Measurements from ENCODE around the gene TBC1D8. TPM values are rescaled to one million over a fixed set of nuclear protein-coding genes. Genes with fewer than 3 reads are reported as not detected.

Gene TBC1D8
- total RNA-seq, 1 donor from 2014 or later = 45.0 TPM

DNA sequence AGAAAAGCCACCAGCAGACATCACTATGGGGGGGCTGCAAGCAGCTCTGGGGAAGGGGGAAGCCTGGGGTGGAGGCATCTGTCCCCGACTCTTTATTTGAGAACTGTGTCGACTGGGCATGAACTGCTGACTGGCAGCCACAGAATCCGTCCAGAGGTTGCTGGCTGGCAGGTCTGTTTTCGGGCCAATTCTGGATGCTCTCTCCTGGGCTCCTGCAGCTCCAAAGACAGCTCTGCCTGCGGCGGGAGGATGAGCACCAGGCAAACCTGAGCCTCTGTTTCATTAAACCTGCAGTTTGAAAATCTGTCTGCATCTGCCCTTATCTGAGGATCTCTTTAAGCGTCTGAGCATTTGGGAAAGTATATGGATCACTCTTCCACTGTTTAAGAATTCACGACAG, 183.5 kb downstream of the TBC1D8 start:
- no peak overlapping the region for H3K27ac ChIP-seq (replicated peaks)
- H3K4me3 ChIP-seq = no peak overlapping the region
- TF ChIP-seq, protein P1, sequence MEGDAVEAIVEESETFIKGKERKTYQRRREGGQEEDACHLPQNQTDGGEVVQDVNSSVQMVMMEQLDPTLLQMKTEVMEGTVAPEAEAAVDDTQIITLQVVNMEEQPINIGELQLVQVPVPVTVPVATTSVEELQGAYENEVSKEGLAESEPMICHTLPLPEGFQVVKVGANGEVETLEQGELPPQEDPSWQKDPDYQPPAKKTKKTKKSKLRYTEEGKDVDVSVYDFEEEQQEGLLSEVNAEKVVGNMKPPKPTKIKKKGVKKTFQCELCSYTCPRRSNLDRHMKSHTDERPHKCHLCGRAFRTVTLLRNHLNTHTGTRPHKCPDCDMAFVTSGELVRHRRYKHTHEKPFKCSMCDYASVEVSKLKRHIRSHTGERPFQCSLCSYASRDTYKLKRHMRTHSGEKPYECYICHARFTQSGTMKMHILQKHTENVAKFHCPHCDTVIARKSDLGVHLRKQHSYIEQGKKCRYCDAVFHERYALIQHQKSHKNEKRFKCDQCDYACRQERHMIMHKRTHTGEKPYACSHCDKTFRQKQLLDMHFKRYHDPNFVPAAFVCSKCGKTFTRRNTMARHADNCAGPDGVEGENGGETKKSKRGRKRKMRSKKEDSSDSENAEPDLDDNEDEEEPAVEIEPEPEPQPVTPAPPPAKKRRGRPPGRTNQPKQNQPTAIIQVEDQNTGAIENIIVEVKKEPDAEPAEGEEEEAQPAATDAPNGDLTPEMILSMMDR (IDR thresholded peaks at IDR 0.05; ENCODE audit: borderline replicate concordance) = no peak
- DNase-seq = no peak
- peaks cover 64% of the 10 kb centered on the region for H3K36me3 ChIP-seq
- H3K27me3 ChIP-seq (ENCODE audit: low read depth) = no peaks in the 10 kb centered on the region
- H3K4me1 ChIP-seq = peaks cover 3% of the 10 kb centered on the region
- intact Hi-C loops (cut with micrococcal nuclease) = no loop called here
- no peaks in the 10 kb centered on the region for H3K9me3 ChIP-seq (replicated peaks)

DNA sequence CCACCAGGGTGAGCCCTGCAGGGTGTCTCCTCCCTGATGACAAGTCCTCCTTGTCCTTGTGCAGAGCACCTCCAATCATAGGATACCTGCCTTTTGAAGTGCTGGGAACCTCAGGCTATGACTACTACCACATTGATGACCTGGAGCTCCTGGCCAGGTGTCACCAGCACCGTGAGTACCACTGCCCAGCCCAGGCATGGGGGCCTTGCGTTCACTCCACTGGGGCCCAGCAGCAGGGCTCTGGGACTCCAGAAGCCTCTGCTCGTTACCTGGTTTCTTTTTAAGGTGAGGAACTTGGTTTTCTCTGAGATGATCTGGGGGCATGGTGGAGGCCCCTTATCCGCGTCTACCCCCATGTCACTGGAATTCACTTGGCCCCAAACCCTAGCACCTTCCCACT, 185.6 kb downstream of the TBC1D8 start:
- peaks cover 20% of the 10 kb centered on the region for H3K4me1 ChIP-seq
- DNase-seq = no peak
- H3K9me3 ChIP-seq (replicated peaks) = no peaks in the 10 kb centered on the region
- peaks cover 43% of the 10 kb centered on the region for H3K36me3 ChIP-seq
- TF ChIP-seq, protein P1 (IDR thresholded peaks at IDR 0.05; ENCODE audit: borderline replicate concordance) = no peak
- H3K4me3 ChIP-seq = no peak overlapping the region
- H3K27me3 ChIP-seq (ENCODE audit: low read depth) = no peaks in the 10 kb centered on the region
- no peak overlapping the region for H3K27ac ChIP-seq (replicated peaks)
- intact Hi-C loops (cut with micrococcal nuclease) = no loop called here

DNA sequence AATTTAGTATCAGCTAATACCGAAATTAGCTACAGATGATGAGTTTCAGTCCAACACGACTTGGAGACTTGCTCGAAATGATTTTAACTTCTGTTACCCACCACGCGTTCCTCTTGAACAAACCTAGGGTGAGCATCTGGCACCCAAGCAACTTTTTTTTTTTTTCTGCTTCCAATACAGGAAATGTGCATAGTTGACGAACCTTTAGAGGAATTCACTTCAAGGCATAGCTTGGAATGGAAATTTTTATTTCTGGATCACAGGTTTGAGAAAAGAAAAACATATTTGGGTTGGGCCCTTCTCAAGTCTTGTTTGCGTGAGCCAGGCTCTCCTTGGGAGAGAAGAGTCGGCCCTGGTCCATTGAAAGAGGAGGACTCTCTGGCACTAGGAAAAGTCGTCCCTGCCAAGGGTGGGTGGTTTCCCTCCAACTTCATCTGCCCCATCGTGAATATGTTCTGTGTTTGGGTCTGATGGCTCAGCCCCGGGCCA, 186.5 kb downstream of the TBC1D8 start:
- H3K27ac ChIP-seq (replicated peaks) = peak overlapping the region; percentile 16
- TF ChIP-seq, protein P1 (IDR thresholded peaks at IDR 0.05; ENCODE audit: borderline replicate concordance) = no peak
- H3K9me3 ChIP-seq (replicated peaks) = no peaks in the 10 kb centered on the region
- peaks cover 21% of the 10 kb centered on the region for H3K4me1 ChIP-seq
- DNase-seq = no peak
- H3K4me3 ChIP-seq = no peak overlapping the region
- H3K27me3 ChIP-seq (ENCODE audit: low read depth) = no peaks in the 10 kb centered on the region
- intact Hi-C loops (cut with micrococcal nuclease) = no loop called here
- H3K36me3 ChIP-seq = peaks cover 34% of the 10 kb centered on the region

DNA sequence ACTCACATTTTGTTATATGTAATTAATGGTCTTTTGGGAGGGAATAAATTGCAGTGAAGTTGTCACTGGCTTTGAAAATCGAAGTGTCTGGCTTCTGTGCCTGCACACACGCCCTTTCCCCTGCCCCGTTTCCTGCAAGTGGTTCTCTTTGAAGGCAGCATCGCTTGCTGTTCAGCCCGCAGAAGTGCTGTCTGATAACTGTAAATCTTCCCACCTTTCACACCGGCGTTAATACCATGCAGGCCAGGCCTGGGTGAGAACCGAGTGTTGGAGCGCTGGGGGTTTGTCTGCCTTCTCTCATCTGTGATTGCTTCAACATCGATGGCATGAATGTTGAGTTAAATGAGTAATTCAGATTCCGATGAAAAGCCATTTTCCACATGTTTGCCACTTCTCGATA, 187.0 kb downstream of the TBC1D8 start:
- intact Hi-C loops (cut with micrococcal nuclease) = no loop called here
- Histone ChIP-seq H3K36me3 (peaks cover 29% of the 10 kb centered on the region), H3K27me3 (ENCODE audit: low read depth) (no peaks in the 10 kb centered on the region), H3K4me1 (peaks cover 26% of the 10 kb centered on the region), H3K27ac (replicated peaks) (peak overlapping the region; percentile 16), H3K9me3 (replicated peaks) (no peaks in the 10 kb centered on the region), H3K4me3 (no peak overlapping the region)
- TF ChIP-seq, protein P1 (IDR thresholded peaks at IDR 0.05; ENCODE audit: borderline replicate concordance) = no peak
- no peak for DNase-seq

DNA sequence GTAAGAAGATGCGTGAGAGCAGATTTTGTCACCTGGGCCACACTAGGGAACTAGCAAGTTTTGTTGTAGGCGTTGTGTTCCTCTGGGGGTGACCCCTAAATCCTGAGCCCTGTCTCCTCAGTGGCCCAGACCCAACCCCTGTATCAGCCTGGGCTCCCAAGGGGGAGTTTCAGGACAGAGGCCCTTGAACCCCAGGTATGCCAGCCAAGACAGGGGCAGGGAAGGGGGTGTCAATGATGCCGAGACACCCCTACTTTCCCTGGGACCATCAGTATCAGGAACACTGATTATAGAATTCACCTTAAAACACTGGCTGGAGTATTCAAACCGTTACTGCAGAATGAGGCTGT, 188.2 kb downstream of the TBC1D8 start:
- H3K9me3 ChIP-seq (replicated peaks) = no peaks in the 10 kb centered on the region
- H3K27me3 ChIP-seq (ENCODE audit: low read depth) = no peaks in the 10 kb centered on the region
- H3K4me1 ChIP-seq = peaks cover 39% of the 10 kb centered on the region
- no peak for DNase-seq
- peaks cover 17% of the 10 kb centered on the region for H3K36me3 ChIP-seq
- H3K4me3 ChIP-seq = no peak overlapping the region
- H3K27ac ChIP-seq (replicated peaks) = no peak overlapping the region
- intact Hi-C loops (cut with micrococcal nuclease) = no loop called here
- TF ChIP-seq, protein P1 (IDR thresholded peaks at IDR 0.05; ENCODE audit: borderline replicate concordance) = no peak
